Measurements from ENCODE around the gene NT5C3B. TPM values are rescaled to one million over a fixed set of nuclear protein-coding genes. Genes with fewer than 3 reads are reported as not detected.
"Not testable (repeated sequence)": the region's sequence is repeated elsewhere in the genome, so short reads cannot be mapped to it uniquely, and the experiment has no call there.

Gene NT5C3B
- total RNA-seq, 1 experiment from 2014 or later: 62.0 TPM

GRCh38 chr17:41837761-41838538 is 1.9 kb upstream of the NT5C3B start, which contains the start of gene KLHL10:
KLHL10 (plus strand) TSS chr17:41837825; CDS start chr17:41837933, 108 bp downstream.
- no peak for TF ChIP-seq CTCF (IDR thresholded peaks at IDR 0.05; ENCODE audit: unreplicated experiment)
- no TSS peak for BruUV-seq (replicated peaks)
- CTCF ChIA-PET: interaction anchor here (0.7 kb wide), 1 partner anchor 95 kb away, joined by 5 read pairs; no protein-coding TSS in a partner anchor

GRCh38 chr17:41836550-41837196 is 641 bp upstream of the NT5C3B start:
- Mint-ChIP-seq H3K4me3 (ENCODE audit: low read depth, unreplicated experiment) (peak overlapping the region; percentile 81), H3K9me3 (ENCODE audit: low read depth, unreplicated experiment) (no peaks in the 10 kb centered on the region), H3K36me3 (ENCODE audit: insufficient read depth, unreplicated experiment) (peaks cover 16% of the 10 kb centered on the region), H3K27me3 (ENCODE audit: unreplicated experiment) (no peaks in the 10 kb centered on the region), H3K4me1 (ENCODE audit: low read depth, unreplicated experiment) (peaks cover 18% of the 10 kb centered on the region), H3K27ac (ENCODE audit: unreplicated experiment) (peak overlapping the region; percentile 33)
- DNase-seq: no peak
- intact Hi-C loops (cut with micrococcal nuclease; ENCODE audit: unreplicated experiment): no loop called here
- TF ChIP-seq CTCF (IDR thresholded peaks at IDR 0.05; ENCODE audit: unreplicated experiment): no peak
- CTCF ChIA-PET: no interaction called here
- no TSS peak for BruUV-seq (replicated peaks)

More at GRCh38 chr17:41837761-41838538, 1.9 kb upstream of the NT5C3B start, which contains the start of gene KLHL10:
- Mint-ChIP-seq H3K27ac (ENCODE audit: unreplicated experiment) (peak within 1 kb of the TSS; percentile 33), H3K27me3 (ENCODE audit: unreplicated experiment) (no peaks in the 10 kb centered on the region), H3K4me3 (ENCODE audit: low read depth, unreplicated experiment) (peak within 1 kb of the TSS; percentile 81), H3K4me1 (ENCODE audit: low read depth, unreplicated experiment) (peaks cover 18% of the 10 kb centered on the region), H3K9me3 (ENCODE audit: low read depth, unreplicated experiment) (no peaks in the 10 kb centered on the region), H3K36me3 (ENCODE audit: insufficient read depth, unreplicated experiment) (peaks cover 16% of the 10 kb centered on the region)
- DNase-seq: no peak
- intact Hi-C loops (cut with micrococcal nuclease; ENCODE audit: unreplicated experiment): no loop called here

- Mint-ChIP-seq H3K27ac (ENCODE audit: unreplicated experiment) (peak overlapping the region; percentile 0), H3K4me1 (ENCODE audit: low read depth, unreplicated experiment) (peaks cover 18% of the 10 kb centered on the region), H3K4me3 (ENCODE audit: low read depth, unreplicated experiment) (peak overlapping the region; percentile 81), H3K27me3 (ENCODE audit: unreplicated experiment) (no peaks in the 10 kb centered on the region), H3K36me3 (ENCODE audit: insufficient read depth, unreplicated experiment) (peaks cover 17% of the 10 kb centered on the region), H3K9me3 (ENCODE audit: low read depth, unreplicated experiment) (no peaks in the 10 kb centered on the region)
- no peak for TF ChIP-seq CTCF (IDR thresholded peaks at IDR 0.05; ENCODE audit: unreplicated experiment)
- intact Hi-C loops (cut with micrococcal nuclease; ENCODE audit: unreplicated experiment): no loop called here
- CTCF ChIA-PET: no interaction called here
- BruUV-seq (replicated peaks): no TSS peak
- no peak for DNase-seq
These were observed 725 bp downstream of the NT5C3B start for GRCh38 chr17:41835214-41835799.

- DNase-seq; BruUV-seq (replicated peaks); H3K4me3 Mint-ChIP-seq (ENCODE audit: low read depth, unreplicated experiment); intact Hi-C loops (cut with micrococcal nuclease; ENCODE audit: unreplicated experiment); H3K27ac Mint-ChIP-seq (ENCODE audit: unreplicated experiment); H3K27me3 Mint-ChIP-seq (ENCODE audit: unreplicated experiment); H3K4me1 Mint-ChIP-seq (ENCODE audit: low read depth, unreplicated experiment); H3K9me3 Mint-ChIP-seq (ENCODE audit: low read depth, unreplicated experiment): not testable (repeated sequence)
- peaks cover 11% of the 10 kb centered on the region for H3K36me3 Mint-ChIP-seq (ENCODE audit: insufficient read depth, unreplicated experiment)
- CTCF ChIA-PET: interaction anchor here (0.7 kb wide), 1 partner anchor 10 kb away, joined by 4 read pairs; no protein-coding TSS in a partner anchor
These were observed 6.1 kb downstream of the NT5C3B start for GRCh38 chr17:41829961-41830360.

Measured in Calu3 (cell line).